GM12873 (cell line): ENCODE measurements around the gene ZNF345.

Experiments
- CTCF ChIP-seq: IDR thresholded peaks from 2 replicates; pipeline ENCODE4 v1.5.1; 2012; ENCODE audit warnings: low read depth, mild to moderate bottlenecking, moderate library complexity, low read length, control low read depth; ENCODE audit not compliant: insufficient read depth; ENCODE audit errors: missing control alignments

ZNF345 gene

GRCh38 chr19:36837906-36838783 lies 12.5 kb upstream of the ZNF345 start, which contains the start of gene ZNF790:
ZNF790 (minus strand) TSS chr19:36838387; CDS start chr19:36825619, 12,768 bp downstream.
- TF ChIP-seq CTCF, result no peak

- TF ChIP-seq CTCF, result no peak
Observed at GRCh38 chr19:36838784-36839324, 11.8 kb upstream of the ZNF345 start.

- TF ChIP-seq CTCF, result no peak
Observed at GRCh38 chr19:36847968-36848367, 2.7 kb upstream of the ZNF345 start.

GRCh38 chr19:36849701-36850558 lies 746 bp upstream of the ZNF345 start:
- no peak for TF ChIP-seq CTCF

GRCh38 chr19:36851898-36852297 lies 1.2 kb downstream of the ZNF345 start:
- TF ChIP-seq CTCF, result no peak

- no peak for TF ChIP-seq CTCF
Observed at GRCh38 chr19:36876993-36877938, 26.6 kb downstream of the ZNF345 start.
